IPS-18a (cell line): Measurements from ENCODE around the gene PDLIM7.

Source experiments
- H3K27ac ChIP-seq: one replicate; pipeline ENCODE4 v1.5.1; 2013; ENCODE audit warnings: low read length
- H3K27me3 ChIP-seq: one replicate; pipeline ENCODE4 v1.6.1; 2013; ENCODE audit warnings: mild to moderate bottlenecking, low read length; ENCODE audit not compliant: control insufficient read depth, insufficient read depth
- H3K36me3 ChIP-seq: one replicate; pipeline ENCODE4 v1.6.1; 2013; ENCODE audit warnings: low read depth, low read length; ENCODE audit not compliant: control insufficient read depth
- H3K4me1 ChIP-seq: one replicate; pipeline ENCODE4 v1.6.1; 2013; ENCODE audit warnings: low read depth, low read length; ENCODE audit not compliant: control insufficient read depth
- H3K4me3 ChIP-seq: one replicate; pipeline ENCODE4 v1.5.1; 2013; ENCODE audit warnings: low read length
- H3K9ac ChIP-seq: one replicate; pipeline ENCODE4 v1.6.1; 2013; ENCODE audit warnings: mild to moderate bottlenecking, low read length, moderate library complexity
- H3K9me3 ChIP-seq: one replicate; pipeline ENCODE4 v1.6.1; 2013; ENCODE audit warnings: low read depth, low read length; ENCODE audit not compliant: control insufficient read depth

The PDLIM7 gene

DNA sequence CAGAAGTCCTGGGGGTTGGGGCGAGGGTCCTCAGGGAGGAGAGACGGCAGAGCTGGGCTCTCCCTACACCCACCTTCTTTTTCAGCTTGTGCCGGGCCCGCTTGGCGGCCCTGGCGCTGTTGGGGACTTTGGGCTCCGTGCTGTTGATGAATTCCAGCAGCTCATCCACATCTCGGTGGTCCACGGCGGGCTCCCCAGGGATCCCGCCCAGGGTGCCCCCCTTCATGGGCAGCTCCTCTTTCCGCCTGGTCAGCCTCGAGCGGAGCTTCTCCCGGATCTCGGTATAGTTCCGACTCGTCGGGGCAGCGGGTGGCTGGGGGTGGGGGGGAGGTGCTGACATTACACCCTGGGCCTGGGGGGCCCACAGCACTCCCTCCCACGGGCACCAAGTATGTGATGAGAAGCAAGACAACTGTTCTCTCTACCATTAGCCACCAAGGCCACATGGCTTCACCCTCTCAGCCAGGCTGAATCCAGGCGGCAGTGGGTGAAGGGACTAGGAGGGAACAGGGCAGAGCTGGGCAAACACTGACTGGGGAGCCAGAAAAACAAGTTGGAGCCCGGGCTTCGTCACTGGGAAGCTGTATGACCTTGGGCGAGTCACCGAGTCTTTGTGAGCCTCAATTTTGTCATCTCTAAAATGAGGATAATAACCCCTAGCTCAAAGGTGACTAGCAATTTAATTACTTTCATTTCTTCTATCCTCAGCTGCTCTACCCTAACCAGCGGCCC, 34.0 kb upstream of the PDLIM7 start:
- no peaks in the 10 kb centered on the region for H3K4me1 ChIP-seq
- H3K27me3 ChIP-seq, result no peaks in the 10 kb centered on the region
- no peak overlapping the region for H3K4me3 ChIP-seq
- H3K27ac ChIP-seq, result no peak overlapping the region
- peaks cover 64% of the 10 kb centered on the region for H3K36me3 ChIP-seq
- H3K9ac ChIP-seq, result no peak overlapping the region
- no peaks in the 10 kb centered on the region for H3K9me3 ChIP-seq

DNA sequence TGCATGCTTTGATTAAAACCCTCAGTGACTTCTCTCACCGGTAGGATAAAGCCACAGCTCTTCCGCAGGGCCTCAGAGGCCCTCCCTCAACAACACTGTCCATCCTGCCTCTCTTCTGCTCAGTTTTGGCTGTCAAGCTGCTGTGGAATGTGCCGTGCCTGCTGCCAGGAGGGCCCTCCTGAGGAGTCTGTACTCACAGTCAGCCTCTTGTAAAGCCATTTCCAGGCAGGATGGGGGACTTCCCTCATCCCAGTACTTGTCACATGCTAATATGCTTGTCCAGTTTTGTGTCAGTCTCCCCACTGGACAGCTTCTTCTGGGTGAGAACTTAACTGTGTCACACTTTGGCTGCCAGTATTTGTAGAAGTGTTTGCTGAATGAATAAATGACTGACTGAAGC, 33.2 kb upstream of the PDLIM7 start:
- H3K4me1 ChIP-seq, result no peaks in the 10 kb centered on the region
- H3K9me3 ChIP-seq, result no peaks in the 10 kb centered on the region
- H3K4me3 ChIP-seq, result no peak overlapping the region
- H3K36me3 ChIP-seq, result peaks cover 63% of the 10 kb centered on the region
- no peak overlapping the region for H3K9ac ChIP-seq
- no peak overlapping the region for H3K27ac ChIP-seq
- H3K27me3 ChIP-seq, result no peaks in the 10 kb centered on the region

DNA sequence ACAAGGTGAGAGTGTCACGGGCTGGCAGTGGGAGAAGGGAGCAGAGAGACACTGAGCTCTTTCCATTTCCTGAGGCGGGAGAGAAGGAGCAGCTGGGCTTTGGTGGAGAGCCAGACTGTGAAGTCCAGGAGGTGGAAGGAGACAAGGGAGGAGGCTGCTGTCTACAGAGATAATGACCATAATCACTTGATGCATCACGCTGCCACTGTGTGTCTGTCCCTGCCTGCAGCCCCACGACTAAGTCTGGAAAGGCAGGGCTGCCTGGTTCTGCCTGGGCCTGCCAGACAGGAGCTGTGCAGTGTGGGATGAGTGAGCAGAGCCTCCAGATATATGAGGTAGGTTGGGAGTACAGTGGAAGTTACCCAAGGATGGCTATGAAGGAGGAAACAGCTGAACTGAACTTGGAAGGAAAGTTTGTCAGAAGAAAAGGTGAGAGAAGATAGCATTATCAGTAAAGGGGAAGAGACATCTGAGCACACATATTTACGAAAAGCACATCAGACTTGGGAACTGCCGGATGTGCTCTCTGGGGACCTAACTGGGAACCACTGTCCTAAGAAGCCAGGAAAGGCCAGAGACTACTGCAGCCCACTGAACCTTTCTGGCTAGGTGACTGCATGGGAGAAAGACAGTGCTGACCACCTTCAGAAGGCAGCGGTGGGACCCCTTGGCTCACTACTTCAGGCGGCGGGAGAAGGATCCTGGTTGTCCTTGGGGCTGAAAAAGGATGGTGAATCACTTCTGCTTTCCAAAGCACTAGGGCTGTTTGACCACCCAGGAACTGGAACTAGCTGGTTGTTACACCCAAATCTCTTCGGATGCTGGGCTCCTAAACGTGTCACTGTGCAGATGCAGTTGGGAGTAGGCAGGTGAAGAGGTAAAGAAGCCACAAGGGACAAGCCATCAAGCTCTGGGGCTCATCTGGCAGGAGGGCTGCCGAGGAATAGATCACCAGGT, 32.1 kb upstream of the PDLIM7 start:
- no peaks in the 10 kb centered on the region for H3K9me3 ChIP-seq
- no peak overlapping the region for H3K9ac ChIP-seq
- H3K4me1 ChIP-seq, result no peaks in the 10 kb centered on the region
- H3K36me3 ChIP-seq, result peaks cover 69% of the 10 kb centered on the region
- H3K27me3 ChIP-seq, result no peaks in the 10 kb centered on the region
- H3K27ac ChIP-seq, result no peak overlapping the region
- no peak overlapping the region for H3K4me3 ChIP-seq

DNA sequence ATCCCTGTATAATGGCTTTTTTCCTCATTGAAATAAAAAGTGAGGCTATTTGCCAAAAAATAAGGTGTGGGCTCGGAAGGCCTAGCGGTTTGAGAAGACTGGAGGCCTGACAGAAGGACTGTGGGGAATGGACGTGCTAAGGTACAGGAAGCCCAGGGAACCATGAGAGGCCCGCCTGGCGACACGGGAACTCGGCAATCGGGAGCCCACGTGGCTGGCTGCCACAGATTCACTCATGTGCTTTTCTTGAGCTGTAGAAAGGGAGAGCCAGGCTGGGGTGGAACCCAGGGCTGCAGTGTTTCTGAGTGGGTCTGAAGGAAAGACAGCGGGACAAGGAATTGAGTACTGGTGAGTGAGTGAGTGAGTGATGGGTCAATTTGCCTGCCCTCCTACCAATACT, 31.2 kb upstream of the PDLIM7 start:
- Histone ChIP-seq H3K9ac (no peak overlapping the region), H3K4me3 (no peak overlapping the region), H3K4me1 (no peaks in the 10 kb centered on the region), H3K27me3 (no peaks in the 10 kb centered on the region), H3K36me3 (peaks cover 69% of the 10 kb centered on the region), H3K9me3 (no peaks in the 10 kb centered on the region), H3K27ac (no peak overlapping the region)

DNA sequence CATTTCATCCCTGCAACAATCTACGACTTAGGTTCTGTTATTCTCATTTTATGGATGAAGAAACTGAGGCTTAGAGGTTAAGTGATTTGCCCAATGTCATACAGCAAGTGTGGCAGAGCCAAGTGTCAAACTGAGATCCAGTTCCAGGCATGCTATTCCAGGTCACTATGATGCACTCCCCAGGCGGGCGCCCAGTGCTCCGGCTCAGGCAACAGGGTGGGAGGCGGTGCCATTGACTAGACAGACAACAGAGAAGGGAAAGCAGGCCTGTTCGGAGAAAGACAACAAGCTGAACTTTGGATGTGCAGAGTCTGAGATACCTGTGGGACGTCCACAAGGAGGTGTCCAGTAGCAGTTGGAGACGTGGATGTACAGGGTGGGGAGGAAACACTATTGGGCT, 30.2 kb upstream of the PDLIM7 start:
- Histone ChIP-seq H3K27ac (no peak overlapping the region), H3K9me3 (no peaks in the 10 kb centered on the region), H3K9ac (no peak overlapping the region), H3K36me3 (peaks cover 70% of the 10 kb centered on the region), H3K4me1 (no peaks in the 10 kb centered on the region), H3K27me3 (no peaks in the 10 kb centered on the region), H3K4me3 (no peak overlapping the region)

DNA sequence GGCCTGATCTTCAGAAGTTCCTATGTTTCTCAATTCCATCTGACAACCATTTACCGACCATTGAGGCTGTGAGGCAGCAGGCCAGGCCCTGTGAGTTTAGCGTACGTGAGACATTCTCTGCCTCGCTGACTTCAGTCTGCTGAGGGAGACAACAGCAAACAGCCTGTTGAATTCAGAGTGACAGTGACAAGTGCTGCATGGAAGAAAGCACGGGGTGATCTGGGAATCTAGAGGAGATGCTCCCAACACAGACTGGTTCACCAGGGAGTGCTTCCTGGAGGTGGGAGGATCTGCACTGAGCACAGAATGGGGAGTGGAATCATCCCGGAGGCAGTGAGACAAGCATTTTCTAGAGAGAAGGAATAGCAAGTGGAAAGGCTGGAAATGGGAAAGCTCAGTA, 29.4 kb upstream of the PDLIM7 start:
- no peaks in the 10 kb centered on the region for H3K4me1 ChIP-seq
- H3K36me3 ChIP-seq, result peaks cover 62% of the 10 kb centered on the region
- H3K9ac ChIP-seq, result no peak overlapping the region
- H3K9me3 ChIP-seq, result no peaks in the 10 kb centered on the region
- H3K27me3 ChIP-seq, result no peaks in the 10 kb centered on the region
- no peak overlapping the region for H3K4me3 ChIP-seq
- H3K27ac ChIP-seq, result no peak overlapping the region

DNA sequence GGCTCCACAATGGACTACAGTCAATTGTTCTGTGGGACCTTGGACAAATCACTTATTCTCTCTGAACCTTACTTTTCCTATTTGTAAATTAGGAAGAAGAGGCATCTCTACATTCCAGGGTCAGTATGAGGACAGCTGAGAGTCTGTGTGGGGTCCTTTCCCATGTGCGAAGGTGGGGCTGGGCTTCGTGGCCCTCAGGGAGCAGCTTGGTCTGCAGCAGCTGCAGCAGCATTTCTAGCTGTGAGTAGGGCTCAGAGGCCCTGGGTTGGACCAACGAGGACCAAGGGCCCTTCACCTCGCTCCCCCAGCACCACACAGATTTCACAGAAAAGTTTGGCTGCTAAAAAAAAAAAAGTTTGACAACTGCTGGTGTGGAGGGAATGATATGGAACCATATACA, 28.8 kb upstream of the PDLIM7 start:
- no peaks in the 10 kb centered on the region for H3K9me3 ChIP-seq
- no peaks in the 10 kb centered on the region for H3K27me3 ChIP-seq
- peaks cover 59% of the 10 kb centered on the region for H3K36me3 ChIP-seq
- no peak overlapping the region for H3K9ac ChIP-seq
- no peak overlapping the region for H3K27ac ChIP-seq
- H3K4me3 ChIP-seq, result no peak overlapping the region
- H3K4me1 ChIP-seq, result no peaks in the 10 kb centered on the region

DNA sequence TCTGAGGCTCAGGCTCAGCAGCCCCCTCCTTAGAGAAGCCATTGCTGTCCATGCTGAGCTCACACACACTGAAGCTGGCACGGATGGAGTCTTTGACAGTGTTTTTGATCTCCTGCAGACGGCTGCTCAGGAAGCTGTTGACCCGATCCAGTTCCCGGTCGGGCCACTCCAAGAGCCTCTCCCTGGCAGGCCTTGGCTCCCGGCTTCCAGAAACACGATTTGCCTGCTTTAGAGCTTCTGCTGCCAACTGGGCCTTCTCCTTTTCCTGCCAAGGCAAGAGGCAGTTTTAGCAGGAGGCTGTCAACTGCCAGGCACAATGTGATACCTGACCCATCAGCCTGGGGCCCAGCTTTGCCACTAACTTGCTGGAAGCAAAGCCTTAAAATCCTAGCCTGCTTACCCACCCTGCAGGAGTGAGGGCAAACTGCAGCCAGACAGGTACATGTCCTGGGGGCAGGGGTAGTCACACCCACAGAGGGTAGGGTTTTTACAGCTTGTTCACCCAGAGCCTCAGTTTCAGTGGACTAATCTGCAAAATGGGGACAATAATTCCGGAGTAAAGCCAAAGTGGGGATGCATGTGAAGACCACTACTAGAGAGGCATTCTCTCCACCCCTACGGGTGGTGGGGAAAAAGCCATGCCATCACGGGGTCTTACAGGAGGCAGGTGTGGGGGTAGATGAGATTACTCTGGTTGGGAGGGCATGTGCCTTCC, 27.7 kb upstream of the PDLIM7 start:
- Histone ChIP-seq H3K4me1 (no peaks in the 10 kb centered on the region), H3K27me3 (no peaks in the 10 kb centered on the region), H3K27ac (no peak overlapping the region), H3K4me3 (no peak overlapping the region), H3K9ac (no peak overlapping the region), H3K36me3 (peaks cover 51% of the 10 kb centered on the region), H3K9me3 (no peaks in the 10 kb centered on the region)

DNA sequence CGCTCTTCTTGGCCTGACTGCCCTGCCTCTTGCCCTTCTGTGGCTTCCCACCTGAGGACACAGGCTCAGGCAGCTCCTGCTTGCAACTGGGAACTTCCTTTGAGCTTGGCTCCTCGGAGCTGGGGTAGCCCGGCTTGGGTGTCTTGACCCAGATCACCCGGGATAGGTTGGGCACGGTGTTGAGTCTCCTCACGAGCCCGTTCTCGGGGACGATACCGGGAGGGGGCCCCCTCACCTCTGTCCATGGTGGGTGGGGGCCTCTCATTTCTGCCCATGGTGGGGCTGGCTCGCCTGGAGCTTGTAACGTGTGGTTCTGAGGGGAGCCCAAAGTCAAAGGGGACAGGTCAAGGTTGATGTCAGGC, 27.1 kb upstream of the PDLIM7 start:
- H3K9me3 ChIP-seq, result no peaks in the 10 kb centered on the region
- no peak overlapping the region for H3K27ac ChIP-seq
- no peaks in the 10 kb centered on the region for H3K4me1 ChIP-seq
- no peak overlapping the region for H3K9ac ChIP-seq
- no peak overlapping the region for H3K4me3 ChIP-seq
- no peaks in the 10 kb centered on the region for H3K27me3 ChIP-seq
- H3K36me3 ChIP-seq, result peaks cover 51% of the 10 kb centered on the region

DNA sequence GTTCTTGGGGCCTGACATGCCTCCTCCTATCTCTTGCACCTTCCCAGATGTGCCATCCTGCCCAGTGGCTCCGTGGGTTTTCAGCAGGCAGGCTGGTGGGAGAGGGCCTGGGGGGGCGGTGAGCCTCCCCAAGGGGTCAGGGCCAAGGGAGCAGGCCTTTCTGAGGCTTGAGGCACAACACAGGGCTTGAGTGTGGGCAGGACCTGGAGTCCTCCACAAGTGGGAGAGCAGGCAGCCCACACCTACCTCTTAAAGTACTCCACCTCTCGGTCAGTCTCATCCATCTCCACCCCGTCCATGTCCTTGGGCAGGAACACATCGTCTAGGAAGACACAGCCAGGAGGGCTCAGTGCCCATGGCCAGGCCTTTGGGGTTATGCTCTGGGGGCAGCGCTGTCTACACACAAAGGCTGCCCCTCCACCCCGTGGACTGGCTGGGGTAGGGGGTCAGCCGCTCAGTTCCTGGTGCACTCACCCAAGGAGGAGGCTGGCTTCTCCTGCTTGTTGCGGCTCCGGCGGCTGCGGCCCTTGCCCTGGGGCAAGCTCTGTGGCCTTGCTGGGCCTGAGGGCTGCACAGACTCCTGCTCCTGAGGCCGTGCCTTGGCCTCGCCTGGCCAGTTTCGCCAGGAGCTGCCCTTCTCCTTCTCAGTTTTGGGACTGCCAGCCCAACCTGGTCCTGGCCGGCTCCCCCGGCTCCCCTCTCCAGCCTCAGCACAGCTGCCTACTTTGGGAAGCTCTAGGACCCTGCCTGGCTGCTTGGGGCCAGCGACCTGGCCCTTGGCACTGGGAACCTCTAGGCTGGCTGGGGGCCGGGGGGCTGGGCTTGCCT, 26.5 kb upstream of the PDLIM7 start:
- Histone ChIP-seq H3K4me1 (no peaks in the 10 kb centered on the region), H3K9me3 (no peaks in the 10 kb centered on the region), H3K4me3 (no peak overlapping the region), H3K36me3 (peaks cover 48% of the 10 kb centered on the region), H3K27me3 (no peaks in the 10 kb centered on the region), H3K27ac (no peak overlapping the region), H3K9ac (no peak overlapping the region)
